Measurements from ENCODE around the gene IRF2BP2. TPM values are rescaled to one million over a fixed set of nuclear protein-coding genes. Genes with fewer than 3 reads are reported as not detected.

Gene IRF2BP2
- polyA plus RNA-seq, 2 of the 4 experiments (the other 2 are of a cell fraction): 38.2 to 53.5 TPM

DNA sequence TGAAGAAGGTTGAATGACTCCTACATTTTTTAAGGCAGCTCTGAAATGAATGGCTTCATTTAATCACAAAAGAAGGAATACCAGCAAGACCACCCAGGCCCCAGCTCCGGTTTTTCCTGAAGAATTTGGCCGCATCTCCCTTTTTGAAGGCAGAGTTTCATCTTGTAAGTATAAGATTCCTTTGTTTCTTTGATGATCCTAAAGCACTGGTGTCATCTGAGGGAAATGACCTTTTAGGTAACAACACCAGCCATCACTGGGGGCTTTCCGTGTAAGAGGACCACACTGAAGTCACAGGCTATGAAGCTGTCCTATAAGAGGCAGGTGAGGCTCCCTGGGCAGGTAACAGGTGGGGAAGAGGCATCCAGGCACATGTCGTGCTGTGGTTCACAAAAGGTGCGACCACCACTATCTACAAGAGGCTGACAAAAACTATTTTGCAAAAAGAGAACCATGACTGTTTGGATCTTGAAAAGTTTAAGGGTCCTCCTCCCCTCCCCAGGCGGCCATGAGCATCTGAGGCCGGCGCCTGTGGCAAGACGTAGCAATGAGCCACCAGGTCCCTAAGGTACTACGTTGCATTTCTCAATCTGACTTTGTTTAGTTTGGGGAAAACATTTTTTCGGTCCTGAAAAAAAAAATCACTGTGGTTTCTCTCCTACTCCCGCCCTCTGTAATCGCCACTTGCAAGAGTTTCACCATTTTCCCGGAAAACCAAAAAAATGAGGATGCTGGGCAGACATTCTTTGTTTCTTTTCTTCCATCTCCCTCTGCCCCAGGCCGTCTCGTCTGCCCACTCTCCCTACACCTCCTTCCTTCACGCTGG lies 46.3 kb upstream of the IRF2BP2 start:
- TF ChIP-seq MAZ (IDR thresholded peaks at IDR 0.05; ENCODE audit: borderline replicate concordance, low read depth, low read length) (no peak), ATOH8 (CRISPR knock-in tag; IDR thresholded peaks at IDR 0.05; ENCODE audit: low read depth) (no peak), POLR2A (IDR thresholded peaks at IDR 0.05; ENCODE audit: low read length) (no peak), FOSB (CRISPR knock-in tag; IDR thresholded peaks at IDR 0.05) (no peak), HDAC2 (IDR thresholded peaks at IDR 0.05) (no peak), CBX2 (IDR thresholded peaks at IDR 0.05; ENCODE audit: borderline replicate concordance, low read depth) (no peak), BHLHE40 (IDR thresholded peaks at IDR 0.05; ENCODE audit: low read depth, low read length) (no peak), RFX5 (IDR thresholded peaks at IDR 0.05) (no peak), KDM1A (IDR thresholded peaks at IDR 0.05; ENCODE audit: low read depth) (no peak), FOSL2 (IDR thresholded peaks at IDR 0.05) (no peak), FOSL2 (CRISPR knock-in tag; IDR thresholded peaks at IDR 0.05) (no peak), POLR2AphosphoS2 (conservative IDR thresholded peaks at IDR 0.05; ENCODE audit: low read length) (no peak), GATA3 (IDR thresholded peaks at IDR 0.05; ENCODE audit: borderline replicate concordance) (no peak), EHMT2 (IDR thresholded peaks at IDR 0.05; ENCODE audit: low read depth) (no peak), NFE2L2 (conservative IDR thresholded peaks at IDR 0.05; ENCODE audit: low read length) (no peak), PHF8 (IDR thresholded peaks at IDR 0.05; ENCODE audit: borderline replicate concordance, low read depth) (no peak), HMGXB4 (CRISPR knock-in tag; IDR thresholded peaks at IDR 0.05; ENCODE audit: borderline replicate concordance) (no peak), SREBF2 (IDR thresholded peaks at IDR 0.05) (no peak), CBX8 (IDR thresholded peaks at IDR 0.05) (no peak), SMC3 (IDR thresholded peaks at IDR 0.05) (no peak)
- DNase-seq (ENCODE audit: low read depth in 1 of 2, low spot score in 1 of 2): no peak
- peaks cover 50% of the 10 kb centered on the region for H3K4me1 ChIP-seq
- 89% methylated on average over 17 of the region's 17 CpGs for WGBS (ENCODE audit: missing lambda C conversion rate)
- CTCF ChIA-PET: interaction anchor here (1.1 to 1.5 kb wide), 3 partner anchors 10 to 66 kb away, joined by 4 to 8 read pairs (median 5); no protein-coding TSS in a partner anchor
- FAIRE-seq: no peak
- peak overlapping the region; percentile 63 for H3K4me2 ChIP-seq
- H3K27ac ChIP-seq: peak overlapping the region; percentile 81 to 88
- H3K9me3 ChIP-seq: no peaks in the 10 kb centered on the region
- no peak overlapping the region for H3K4me3 ChIP-seq
- POLR2A ChIA-PET: interaction anchor here (0.5 to 4.0 kb wide), 3 partner anchors 44 to 94 kb away, joined by 3 to 35 read pairs (median 3); no protein-coding TSS in a partner anchor
- no peak for ATAC-seq

DNA sequence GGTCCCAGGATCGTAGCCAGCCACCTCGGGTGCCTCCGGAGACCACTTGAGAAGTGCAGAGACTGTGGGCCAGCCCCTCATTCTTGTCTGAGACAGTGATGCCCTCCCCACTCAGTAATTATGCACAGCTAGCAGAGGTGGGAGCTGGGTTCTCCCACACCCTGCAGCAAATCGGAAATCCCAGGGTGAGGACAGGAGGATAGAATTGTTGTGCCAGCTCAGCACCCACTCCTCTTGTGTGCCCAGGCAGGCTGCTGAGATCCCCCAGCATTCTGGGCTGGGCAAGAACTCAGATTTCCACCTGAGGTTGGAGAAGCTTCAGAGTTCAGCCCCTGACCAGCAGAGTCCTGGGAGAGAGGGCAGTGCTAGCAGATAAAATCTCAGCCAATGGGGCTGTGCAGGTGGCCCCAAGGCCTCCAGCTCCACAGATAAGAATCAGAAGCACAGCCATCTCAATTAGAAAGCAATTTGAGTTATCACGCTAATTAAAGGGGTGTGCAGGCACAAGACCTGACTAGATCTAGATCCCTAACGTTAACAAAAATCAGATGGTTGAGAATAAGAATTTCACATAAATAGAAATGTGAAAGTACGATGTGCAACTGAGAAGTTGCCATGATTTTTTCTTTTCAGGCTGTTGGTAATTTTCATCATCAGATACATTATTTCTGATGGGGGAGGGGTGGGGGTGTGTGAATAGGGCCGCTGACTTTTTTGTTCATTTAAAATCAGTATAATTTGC lies 45.5 kb upstream of the IRF2BP2 start:
- no peak for DNase-seq (ENCODE audit: low read depth in 1 of 2, low spot score in 1 of 2)
- ChIA-PET POLR2A (no interaction called here), CTCF (interaction anchor here (1.1 kb wide), 2 partner anchors 9 to 67 kb away, joined by 4 to 5 read pairs; no protein-coding TSS in a partner anchor)
- Histone ChIP-seq H3K27ac (peak overlapping the region; percentile 2 to 88; a peak in 3 of 6 replicates), H3K4me3 (no peak overlapping the region), H3K9me3 (no peaks in the 10 kb centered on the region), H3K4me2 (no peak overlapping the region), H3K4me1 (peaks cover 44% of the 10 kb centered on the region)
- 93% methylated on average over 8 of the region's 8 CpGs for WGBS (ENCODE audit: missing lambda C conversion rate)
- no peak for FAIRE-seq
- no peak for TF ChIP-seq KDM1A (IDR thresholded peaks at IDR 0.05; ENCODE audit: low read depth)
- TF ChIP-seq CEBPB (IDR thresholded peaks at IDR 0.05): no peak
- no peak for TF ChIP-seq EHMT2 (IDR thresholded peaks at IDR 0.05; ENCODE audit: low read depth)
- no peak for TF ChIP-seq POLR2AphosphoS2 (conservative IDR thresholded peaks at IDR 0.05; ENCODE audit: low read length)
- TF ChIP-seq PBX3 (IDR thresholded peaks at IDR 0.05): no peak
- no peak for TF ChIP-seq NFE2L2 (conservative IDR thresholded peaks at IDR 0.05; ENCODE audit: low read length)
- TF ChIP-seq EHF (CRISPR knock-in tag; IDR thresholded peaks at IDR 0.05): no peak
- no peak for TF ChIP-seq EP300 (IDR thresholded peaks at IDR 0.05)
- TF ChIP-seq MAX (IDR thresholded peaks at IDR 0.05): no peak
- TF ChIP-seq ZFP36 (IDR thresholded peaks at IDR 0.05; ENCODE audit: borderline replicate concordance, partially characterized antibody): no peak
- TF ChIP-seq, protein P1, sequence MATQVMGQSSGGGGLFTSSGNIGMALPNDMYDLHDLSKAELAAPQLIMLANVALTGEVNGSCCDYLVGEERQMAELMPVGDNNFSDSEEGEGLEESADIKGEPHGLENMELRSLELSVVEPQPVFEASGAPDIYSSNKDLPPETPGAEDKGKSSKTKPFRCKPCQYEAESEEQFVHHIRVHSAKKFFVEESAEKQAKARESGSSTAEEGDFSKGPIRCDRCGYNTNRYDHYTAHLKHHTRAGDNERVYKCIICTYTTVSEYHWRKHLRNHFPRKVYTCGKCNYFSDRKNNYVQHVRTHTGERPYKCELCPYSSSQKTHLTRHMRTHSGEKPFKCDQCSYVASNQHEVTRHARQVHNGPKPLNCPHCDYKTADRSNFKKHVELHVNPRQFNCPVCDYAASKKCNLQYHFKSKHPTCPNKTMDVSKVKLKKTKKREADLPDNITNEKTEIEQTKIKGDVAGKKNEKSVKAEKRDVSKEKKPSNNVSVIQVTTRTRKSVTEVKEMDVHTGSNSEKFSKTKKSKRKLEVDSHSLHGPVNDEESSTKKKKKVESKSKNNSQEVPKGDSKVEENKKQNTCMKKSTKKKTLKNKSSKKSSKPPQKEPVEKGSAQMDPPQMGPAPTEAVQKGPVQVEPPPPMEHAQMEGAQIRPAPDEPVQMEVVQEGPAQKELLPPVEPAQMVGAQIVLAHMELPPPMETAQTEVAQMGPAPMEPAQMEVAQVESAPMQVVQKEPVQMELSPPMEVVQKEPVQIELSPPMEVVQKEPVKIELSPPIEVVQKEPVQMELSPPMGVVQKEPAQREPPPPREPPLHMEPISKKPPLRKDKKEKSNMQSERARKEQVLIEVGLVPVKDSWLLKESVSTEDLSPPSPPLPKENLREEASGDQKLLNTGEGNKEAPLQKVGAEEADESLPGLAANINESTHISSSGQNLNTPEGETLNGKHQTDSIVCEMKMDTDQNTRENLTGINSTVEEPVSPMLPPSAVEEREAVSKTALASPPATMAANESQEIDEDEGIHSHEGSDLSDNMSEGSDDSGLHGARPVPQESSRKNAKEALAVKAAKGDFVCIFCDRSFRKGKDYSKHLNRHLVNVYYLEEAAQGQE (IDR thresholded peaks at IDR 0.05): no peak
- ATAC-seq: no peak

Measured in A549 (cell line).